ENCODE data around the gene CLIP2.

Gene CLIP2

GRCh38 chr7:74443543-74444247, 154.5 kb downstream of the CLIP2 start:
- no peak for DNase-seq

- DNase-seq = no peak
These were observed 159.9 kb downstream of the CLIP2 start for GRCh38 chr7:74449144-74449543.

- DNase-seq = peak; percentile 36
These were observed 160.7 kb downstream of the CLIP2 start for GRCh38 chr7:74449809-74450397.

GRCh38 chr7:74452748-74453321, 163.6 kb downstream of the CLIP2 start:
- peak; percentile 59 for DNase-seq

GRCh38 chr7:74453322-74454011, 164.3 kb downstream of the CLIP2 start, which contains the start of gene GTF2IRD1:
Gene GTF2IRD1 (plus strand): TSS chr7:74453906. CDS start chr7:74508081, 54,175 bp downstream.
- peak; percentile 85 for DNase-seq

- no peak for DNase-seq
These were observed 165.1 kb downstream of the CLIP2 start for GRCh38 chr7:74454021-74454924.

- DNase-seq = no peak
These were observed 165.7 kb downstream of the CLIP2 start for GRCh38 chr7:74454925-74455288.

- DNase-seq = no peak
These were observed 166.1 kb downstream of the CLIP2 start for GRCh38 chr7:74455291-74455804.

All from fibroblast of skin of abdomen (primary cell).